Caco-2 (cell line): ENCODE results near the gene EMP3. TPM values are rescaled to one million over a fixed set of nuclear protein-coding genes. Genes with fewer than 3 reads are reported as not detected.

Experiments
- BruUV-seq: library from RNA; stranded (reverse); fragments of 400-500 nt; replicated peaks from 2 replicates; lab custom pipeline; 2021; lab: Mats Ljungman, UMichigan
- CTCF ChIA-PET: fragments of 300-600 bp; sonication (Branson Sonifier 250); formaldehyde crosslinking; loops from one replicate; lab custom pipeline; 2022; ENCODE audit warnings: antibody characterized with exemption; lab: Charles Lee
- POLR2A ChIA-PET: fragments of 300-600 bp; sonication (Branson Sonifier 250); formaldehyde crosslinking; loops from one replicate; lab custom pipeline; 2022; ENCODE audit warnings: antibody characterized with exemption; lab: Charles Lee
- DNase-seq, 2 experiments: peaks; one replicate each; pipeline versions ENCODE4 v3.0.0 to v3.0.0-alpha.2; 2020 to 2022
- H3K27me3 ChIP-seq: replicated peaks from 2 replicates; pipeline ENCODE4 v1.6.0; 2011; ENCODE audit warnings: low read length; ENCODE audit not compliant: control insufficient read depth, insufficient read depth
- H3K36me3 ChIP-seq: 2 replicates; pipeline ENCODE4 v1.5.1; 2011; ENCODE audit warnings: low read length; ENCODE audit not compliant: control insufficient read depth, insufficient read depth
- H3K4me1 ChIP-seq: fragments of 250-450 bp; sonication (Bioruptor Pico); 2 replicates; pipeline ENCODE4 v1.5.1; 2020; ENCODE audit warnings: mild to moderate bottlenecking
- H3K4me3 ChIP-seq: 2 replicates; pipeline ENCODE4 v1.5.1; 2011; ENCODE audit warnings: low read depth, mild to moderate bottlenecking, control low read depth, low read length
- H3K9me3 ChIP-seq: fragments of 250-450 bp; sonication (Bioruptor Pico); 2 replicates; pipeline ENCODE4 v1.5.1; 2020; ENCODE audit warnings: mild to moderate bottlenecking, moderate library complexity
- H3K27ac Mint-ChIP-seq: one replicate; pipeline ENCODE4 v1.8.0; 2022; ENCODE audit warnings: mixed read lengths; ENCODE audit not compliant: unreplicated experiment
- H3K27me3 Mint-ChIP-seq: one replicate; pipeline ENCODE4 v1.8.0; 2022; ENCODE audit warnings: mixed read lengths; ENCODE audit not compliant: insufficient read depth, unreplicated experiment
- H3K36me3 Mint-ChIP-seq: one replicate; pipeline ENCODE4 v1.8.0; 2022; ENCODE audit warnings: mild to moderate bottlenecking, mixed read lengths; ENCODE audit not compliant: insufficient read depth, unreplicated experiment
- H3K4me1 Mint-ChIP-seq: one replicate; pipeline ENCODE4 v1.8.0; 2022; ENCODE audit warnings: low read depth, mixed read lengths; ENCODE audit not compliant: unreplicated experiment
- H3K4me3 Mint-ChIP-seq: one replicate; pipeline ENCODE4 v1.8.0; 2022; ENCODE audit warnings: mild to moderate bottlenecking, moderate library complexity, mixed read lengths; ENCODE audit not compliant: unreplicated experiment
- H3K9me3 Mint-ChIP-seq: one replicate; pipeline ENCODE4 v1.8.0; 2022; ENCODE audit warnings: mixed read lengths; ENCODE audit not compliant: unreplicated experiment
- CTCF ChIP-seq, 2 experiments: fragments of 200-600 bp in 1 of 2; IDR thresholded peaks; 1 replicate in 1 of 2; 2 replicates in 1 of 2; pipeline versions ENCODE4 v1.5.1 to v1.8.0; 2011 to 2022; ENCODE audit warnings: antibody characterized with exemption in 1 of 2, control low read depth in 1 of 2, inconsistent platforms in 1 of 2, low read depth in 1 of 2, low read length in 1 of 2, mild to moderate bottlenecking in 1 of 2, moderate library complexity in 1 of 2; ENCODE audit not compliant: insufficient read depth in 1 of 2, severe bottlenecking in 1 of 2, unreplicated experiment in 1 of 2
- intact Hi-C: fragments of 100-400 bp; cut with micrococcal nuclease; formaldehyde crosslinking; loops from one replicate; pipeline ENCODE4 v1.10.0; 2022; ENCODE audit not compliant: unreplicated experiment
- total RNA-seq: library from RNA; stranded (reverse); gene quantifications from 2 replicates; pipeline ENCODE4 v1.2.3, GENCODE V29; 2022

The EMP3 gene
- total RNA-seq, 1 experiment from 2014 or later: 6.8 TPM

DNA sequence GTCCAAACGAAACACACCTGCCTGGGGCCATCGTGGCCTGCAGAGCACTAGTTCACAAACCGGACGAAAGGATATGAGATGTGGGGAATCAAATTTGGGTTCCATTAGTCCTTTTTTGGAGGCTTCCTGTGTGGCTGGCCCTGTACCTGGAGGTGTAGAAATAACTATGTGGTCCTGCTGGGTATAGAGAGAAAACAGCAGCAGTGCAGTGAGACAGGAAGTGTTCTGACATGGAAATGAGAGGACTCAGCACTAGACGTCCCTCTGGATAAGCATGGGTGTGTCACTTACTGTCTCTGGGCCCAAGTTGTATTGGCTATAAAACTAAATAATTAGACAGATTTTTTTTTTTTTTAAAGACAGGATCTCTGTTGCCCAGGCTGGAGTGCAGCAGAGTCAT is 53.7 kb downstream of the EMP3 start:
- CTCF ChIA-PET: interaction anchor here (0.6 to 0.7 kb wide), 2 partner anchors 86 to 1320 kb away, joined by 3 to 5 read pairs; no protein-coding TSS in a partner anchor
- no peak overlapping the region for H3K4me3 ChIP-seq
- no peaks in the 10 kb centered on the region for H3K4me1 ChIP-seq
- BruUV-seq: no TSS peak
- no peaks in the 10 kb centered on the region for H3K9me3 Mint-ChIP-seq
- no peak for TF ChIP-seq CTCF (IDR thresholded peaks at IDR 0.05; ENCODE audit: insufficient read depth in 1 of 2, low read depth in 1 of 2, low read length in 1 of 2, severe bottlenecking in 1 of 2, unreplicated experiment in 1 of 2)
- POLR2A ChIA-PET: no interaction called here
- H3K27ac Mint-ChIP-seq: no peak overlapping the region
- DNase-seq: no peak
- intact Hi-C loops: no loop called here
- H3K36me3 Mint-ChIP-seq: peaks cover 48% of the 10 kb centered on the region
- H3K4me3 Mint-ChIP-seq: no peak overlapping the region
- no peaks in the 10 kb centered on the region for H3K36me3 ChIP-seq
- H3K27me3 ChIP-seq: no peaks in the 10 kb centered on the region
- H3K9me3 ChIP-seq: no peaks in the 10 kb centered on the region
- no peaks in the 10 kb centered on the region for H3K27me3 Mint-ChIP-seq
- no peaks in the 10 kb centered on the region for H3K4me1 Mint-ChIP-seq

Other genes with a start within 250 kb of the EMP3 start
- 1.5 and 2.4 TPM in 2 replicates for gene PLA2G4C, start 214.7 kb upstream of the EMP3 start, total RNA-seq
- gene LIG1, start 155.2 kb upstream of the EMP3 start, total RNA-seq: 78.7 and 88.2 TPM in 2 replicates
- gene ZSWIM9, start 154.9 kb upstream of the EMP3 start, total RNA-seq: 4.9 and 6.6 TPM in 2 replicates
- 17.7 and 19.9 TPM in 2 replicates for gene CARD8, start 69.6 kb upstream of the EMP3 start, total RNA-seq
- 8.7 and 9.3 TPM in 2 replicates for gene ZNF114, start 55.5 kb upstream of the EMP3 start, total RNA-seq
- 20.4 and 24.4 TPM in 2 replicates for gene TMEM143, start 38.4 kb downstream of the EMP3 start, total RNA-seq
- gene SYNGR4, start 38.8 kb downstream of the EMP3 start, total RNA-seq: 0.32 TPM in 1 of 2 replicates, not detected in the other
- 375 and 381 TPM in 2 replicates for gene KDELR1, start 66.0 kb downstream of the EMP3 start, total RNA-seq
- gene GRIN2D, start 68.1 kb downstream of the EMP3 start, total RNA-seq: 6.5 and 7.3 TPM in 2 replicates
- 77.3 and 77.4 TPM in 2 replicates for gene GRWD1, start 120.4 kb downstream of the EMP3 start, total RNA-seq
- 3.6 and 3.9 TPM in 2 replicates for gene KCNJ14, start 130.0 kb downstream of the EMP3 start, total RNA-seq
- 74.6 and 81.3 TPM in 2 replicates for gene CYTH2, start 143.8 kb downstream of the EMP3 start, total RNA-seq
- gene LMTK3, start 186.3 kb downstream of the EMP3 start, total RNA-seq: 22.4 and 22.6 TPM in 2 replicates
- gene SULT2B1, start 226.6 kb downstream of the EMP3 start, total RNA-seq: 1.00 and 1.4 TPM in 2 replicates